ENCODE data around the gene TSPEAR.
"Not testable (repeated sequence)": the region's sequence is repeated elsewhere in the genome, so short reads cannot be mapped to it uniquely, and the experiment has no call there.

The TSPEAR gene

GRCh38 chr21:44639331-44639655 is 72.1 kb downstream of the TSPEAR start:
- DNase-seq (ENCODE audit: low read depth), result no peak
- no peak overlapping the region for H3K4me3 ChIP-seq (replicated peaks; ENCODE audit: low read depth, low read length)
- no peak for TF ChIP-seq CTCF (IDR thresholded peaks at IDR 0.05; ENCODE audit: low read length, missing control alignments)

GRCh38 chr21:44638506-44639330 is 72.7 kb downstream of the TSPEAR start:
- not testable (repeated sequence) for DNase-seq (ENCODE audit: low read depth); H3K4me3 ChIP-seq (replicated peaks; ENCODE audit: low read depth, low read length)

DNA sequence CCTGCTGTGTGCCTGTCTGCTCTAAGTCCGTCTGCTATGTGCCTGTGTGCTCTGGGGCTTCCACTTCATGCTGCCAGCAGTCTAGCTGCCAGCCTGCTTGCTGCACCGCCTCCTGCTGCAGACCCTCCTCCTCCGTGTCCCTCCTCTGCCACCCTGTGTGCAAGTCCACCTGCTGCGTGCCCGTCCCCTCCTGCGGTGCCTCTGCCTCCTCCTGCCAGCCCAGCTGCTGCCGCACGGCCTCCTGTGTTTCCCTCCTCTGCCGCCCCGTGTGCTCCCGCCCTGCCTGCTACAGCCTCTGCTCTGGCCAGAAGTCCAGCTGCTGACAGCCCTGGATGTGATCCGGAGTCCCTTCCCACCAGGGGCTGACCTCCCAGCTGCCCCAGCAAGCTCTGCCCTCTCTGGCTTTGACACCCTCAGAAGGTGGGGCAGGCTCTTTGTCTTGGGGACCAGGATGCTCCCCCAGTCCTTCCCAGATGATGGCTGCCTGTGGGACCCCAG is 73.5 kb downstream of the TSPEAR start:
- DNase-seq (ENCODE audit: low read depth); H3K4me3 ChIP-seq (replicated peaks; ENCODE audit: low read depth, low read length): not testable (repeated sequence)

GRCh38 chr21:44637018-44637850 is 74.1 kb downstream of the TSPEAR start, which contains the start of gene KRTAP10-10:
Gene KRTAP10-10 (plus strand): TSS chr21:44637356. CDS start chr21:44637418, 62 bp downstream.
- no peak within 1 kb of the TSS for H3K4me3 ChIP-seq (replicated peaks; ENCODE audit: low read depth, low read length)
- no peak for TF ChIP-seq CTCF (IDR thresholded peaks at IDR 0.05; ENCODE audit: low read length, missing control alignments)

GRCh38 chr21:44636209-44637017 is 75.0 kb downstream of the TSPEAR start:
- no peak for DNase-seq (ENCODE audit: low read depth)
- TF ChIP-seq CTCF (IDR thresholded peaks at IDR 0.05; ENCODE audit: low read length, missing control alignments), result no peak
- no peak overlapping the region for H3K4me3 ChIP-seq (replicated peaks; ENCODE audit: low read depth, low read length)

More at GRCh38 chr21:44637018-44637850, 74.1 kb downstream of the TSPEAR start, which contains the start of gene KRTAP10-10:
- DNase-seq (ENCODE audit: low read depth), result no peak

DNA sequence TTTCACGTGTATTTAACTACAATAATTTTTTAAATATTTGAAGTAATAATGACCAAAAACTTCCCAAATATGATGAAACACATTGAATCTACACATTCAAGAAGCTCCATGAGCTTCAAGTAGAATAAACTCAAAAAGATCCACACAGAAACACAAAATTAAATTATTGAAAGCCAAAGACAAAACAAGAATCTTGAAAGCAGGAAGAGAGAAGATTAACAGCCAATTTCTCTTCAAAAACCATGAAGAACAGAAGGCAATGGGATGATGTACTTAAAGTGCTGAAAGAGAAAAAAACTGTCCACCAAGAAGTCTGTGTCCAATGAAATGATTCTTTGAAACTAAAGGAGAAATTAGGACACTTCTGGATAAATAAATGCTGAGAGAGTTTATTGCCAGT is 79.3 kb downstream of the TSPEAR start:
- H3K4me3 ChIP-seq (replicated peaks; ENCODE audit: low read depth, low read length), result no peak overlapping the region
- no peak for TF ChIP-seq CTCF (IDR thresholded peaks at IDR 0.05; ENCODE audit: low read length, missing control alignments)
- DNase-seq (ENCODE audit: low read depth), result no peak

- H3K4me3 ChIP-seq (replicated peaks; ENCODE audit: low read depth, low read length), result no peak overlapping the region
- no peak for DNase-seq (ENCODE audit: low read depth)
- TF ChIP-seq CTCF (IDR thresholded peaks at IDR 0.05; ENCODE audit: low read length, missing control alignments), result no peak
Measured at GRCh38 chr21:44630440-44630839, 80.9 kb downstream of the TSPEAR start.

Data from fibroblast of pulmonary artery (primary cell).